ENCODE data around the gene PANK4.

The PANK4 gene

GRCh38 chr1:2528016-2528415 lies 1.6 kb upstream of the PANK4 start:
- peak in 1 of 2 donors; percentile 39 for DNase-seq

- DNase-seq = no peak
Observed at GRCh38 chr1:2527556-2527860, 1.1 kb upstream of the PANK4 start.

- peak; percentile 43 to 45 for DNase-seq
Observed at GRCh38 chr1:2526824-2527555, 594 bp upstream of the PANK4 start.

- DNase-seq = no peak
Observed at GRCh38 chr1:2525572-2525919, 850 bp downstream of the PANK4 start.

- no peak for DNase-seq
Observed at GRCh38 chr1:2523891-2524609, 2.3 kb downstream of the PANK4 start.

GRCh38 chr1:2523191-2523890 lies 3.1 kb downstream of the PANK4 start:
- no peak for DNase-seq

- DNase-seq = no peak
Observed at GRCh38 chr1:2522230-2522629, 4.2 kb downstream of the PANK4 start.

GRCh38 chr1:2520806-2521205 lies 5.6 kb downstream of the PANK4 start:
- no peak for DNase-seq

GRCh38 chr1:2520206-2520605 lies 6.2 kb downstream of the PANK4 start:
- DNase-seq = no peak

GRCh38 chr1:2519729-2520128 lies 6.7 kb downstream of the PANK4 start:
- DNase-seq = no peak

- no peak for DNase-seq
Observed at GRCh38 chr1:2519029-2519685, 7.2 kb downstream of the PANK4 start.

GRCh38 chr1:2518528-2518927 lies 7.9 kb downstream of the PANK4 start:
- DNase-seq = no peak

- DNase-seq = no peak
Observed at GRCh38 chr1:2517966-2518365, 8.4 kb downstream of the PANK4 start.

- DNase-seq = no peak
Observed at GRCh38 chr1:2516946-2517345, 9.4 kb downstream of the PANK4 start.

- DNase-seq = no peak
Observed at GRCh38 chr1:2516124-2516523, 10.3 kb downstream of the PANK4 start.

GRCh38 chr1:2515763-2516080 lies 10.7 kb downstream of the PANK4 start:
- DNase-seq = no peak

GRCh38 chr1:2514863-2515762 lies 11.3 kb downstream of the PANK4 start:
- DNase-seq = no peak

GRCh38 chr1:2513939-2514652 lies 12.3 kb downstream of the PANK4 start:
- DNase-seq = no peak

- no peak for DNase-seq
Observed at GRCh38 chr1:2512862-2513421, 13.5 kb downstream of the PANK4 start.

- no peak for DNase-seq
Observed at GRCh38 chr1:2510366-2511155, 15.8 kb downstream of the PANK4 start.

- DNase-seq = no peak
Observed at GRCh38 chr1:2509589-2509988, 16.8 kb downstream of the PANK4 start.

Data from hippocampal formation (tissue), 2 donors.